OCI-LY1 (cell line): Measurements from ENCODE around the gene DHRS1.

Experiments used
- H2AFZ ChIP-seq: fragments of 200-600 bp; sonication (generic), shearing (Covaris generic); 2 replicates; pipeline ENCODE4 v1.6.0; 2014; ENCODE audit warnings: antibody characterized with exemption, mild to moderate bottlenecking, low read length
- H3F3A ChIP-seq: fragments of 200-600 bp; sonication (generic), shearing (Covaris generic); 2 replicates; pipeline ENCODE4 v1.6.0; 2014; ENCODE audit warnings: mild to moderate bottlenecking, antibody characterized with exemption, low read length, moderate library complexity; ENCODE audit not compliant: insufficient read depth
- H3K27ac ChIP-seq: fragments of 200-600 bp; sonication (generic); 2 replicates; pipeline ENCODE4 v1.5.1; 2014; ENCODE audit warnings: low read length, mixed run types, mild to moderate bottlenecking, low read depth; ENCODE audit not compliant: poor library complexity, severe bottlenecking
- H3K27me3 ChIP-seq: fragments of 200-600 bp; sonication (generic); 2 replicates; pipeline ENCODE4 v1.6.0; 2014; ENCODE audit warnings: antibody characterized with exemption, mild to moderate bottlenecking, low read length, moderate library complexity; ENCODE audit not compliant: insufficient read depth
- H3K36me3 ChIP-seq: fragments of 200-600 bp; sonication (generic); 2 replicates; pipeline ENCODE4 v1.6.1; 2014; ENCODE audit warnings: mild to moderate bottlenecking, antibody characterized with exemption, low read length, moderate library complexity, mixed read lengths; ENCODE audit not compliant: insufficient read depth
- H3K4me1 ChIP-seq: fragments of 200-600 bp; sonication (generic); 2 replicates; pipeline ENCODE4 v1.5.1; 2014; ENCODE audit warnings: mild to moderate bottlenecking, low read length, moderate library complexity; ENCODE audit not compliant: insufficient read depth, severe bottlenecking
- H3K4me2 ChIP-seq: fragments of 200-600 bp; sonication (generic), shearing (Covaris generic); 2 replicates; pipeline ENCODE4 v1.6.1; 2014; ENCODE audit warnings: low read length
- H3K4me3 ChIP-seq: fragments of 200-600 bp; sonication (generic); 2 replicates; pipeline ENCODE4 v1.5.1; 2014; ENCODE audit warnings: low read length, low read depth, mild to moderate bottlenecking, mixed read lengths; ENCODE audit not compliant: poor library complexity, severe bottlenecking
- H3K79me2 ChIP-seq: fragments of 200-600 bp; shearing (Covaris generic); 2 replicates; pipeline ENCODE4 v1.6.1; 2016; ENCODE audit warnings: mixed run types, low read length, mixed read lengths; ENCODE audit not compliant: insufficient read depth
- H3K9ac ChIP-seq: fragments of 200-600 bp; sonication (generic), shearing (Covaris generic); 2 replicates; pipeline ENCODE4 v1.6.1; 2014; ENCODE audit warnings: mild to moderate bottlenecking, low read length, mixed read lengths
- H3K9me2 ChIP-seq: fragments of 200-600 bp; sonication (generic), shearing (Covaris generic); 2 replicates; pipeline ENCODE4 v1.6.1; 2014; ENCODE audit warnings: low read depth, mild to moderate bottlenecking, low read length, mixed read lengths
- H3K9me3 ChIP-seq: fragments of 200-600 bp; shearing (Covaris generic); 2 replicates; pipeline ENCODE4 v1.6.1; 2014; ENCODE audit warnings: low read length, mixed read lengths
- H4K20me1 ChIP-seq: fragments of 200-600 bp; sonication (generic), shearing (Covaris generic); 2 replicates; pipeline ENCODE4 v1.6.0; 2016; ENCODE audit warnings: mild to moderate bottlenecking, low read length; ENCODE audit not compliant: insufficient read depth
- EZH2 ChIP-seq: fragments of 200-600 bp; sonication (generic), shearing (Covaris generic); IDR thresholded peaks from 2 replicates; pipeline ENCODE4 v1.8.0; 2017; ENCODE audit warnings: borderline replicate concordance, mixed run types, mild to moderate bottlenecking, antibody characterized with exemption, low read length, moderate library complexity, mixed read lengths
- TF ChIP-seq, protein P1 (sequence below): fragments of 200-600 bp; sonication (generic), shearing (Covaris generic); IDR thresholded peaks from 2 replicates; pipeline ENCODE4 v1.5.1; 2017; ENCODE audit warnings: mild to moderate bottlenecking, antibody characterized with exemption, low read length, moderate library complexity, mixed read lengths

DHRS1 gene

DNA sequence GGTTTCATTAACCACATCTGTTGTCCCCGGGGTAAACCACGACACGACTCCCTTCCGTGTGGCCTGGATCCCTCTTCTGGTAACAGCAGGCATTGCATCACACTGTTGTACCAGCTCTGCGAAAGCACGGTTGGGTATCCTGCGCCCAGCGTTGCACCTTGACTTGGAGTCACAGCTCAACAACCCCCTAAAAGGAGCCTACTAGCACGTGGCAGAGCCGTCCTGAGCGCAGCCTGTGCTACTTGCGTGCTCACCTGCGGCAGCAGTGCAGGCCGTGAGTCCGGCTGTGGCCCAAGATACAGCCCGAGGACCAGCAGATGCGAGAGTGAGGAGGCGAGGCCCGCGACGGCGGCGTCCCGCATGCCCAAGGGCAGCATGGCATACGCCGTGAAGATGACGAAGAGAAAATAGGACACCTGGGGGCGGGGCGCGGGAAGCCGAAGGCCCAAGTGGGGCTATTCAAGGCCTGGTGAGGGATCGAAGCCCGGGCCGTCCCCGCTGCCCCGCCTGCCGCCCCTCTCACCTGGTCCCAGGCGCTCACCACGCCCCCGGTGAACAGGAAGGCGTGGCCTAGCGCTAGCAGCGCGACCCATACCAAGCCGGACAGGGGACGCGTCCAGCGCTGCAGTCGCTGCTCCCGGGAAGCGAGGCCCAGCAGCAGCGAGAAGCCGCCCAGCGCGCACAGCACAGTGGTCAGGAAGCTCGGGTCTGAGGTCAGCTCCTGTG is 32.9 kb upstream of the DHRS1 start:
- Histone ChIP-seq H3K9ac (no peak overlapping the region; the same call in 1 of the 2 replicates), H3K4me1 (peaks cover 26% of the 10 kb centered on the region), H3K27ac (no peak overlapping the region), H3K36me3 (peaks cover 10% of the 10 kb centered on the region; the same call in 1 of the 2 replicates), H3K9me2 (no peaks in the 10 kb centered on the region), H3K27me3 (0 out of 2 replicates have a peak, but pooled peaks cover 5% of the 10 kb centered on the region), H3K4me2 (peak overlapping the region; percentile 85), H3K9me3 (no peaks in the 10 kb centered on the region), H3K4me3 (peak overlapping the region; percentile 54), H4K20me1 (no peaks in the 10 kb centered on the region), H2AFZ (no peak overlapping the region), H3F3A (no peaks in the 10 kb centered on the region), H3K79me2 (no peaks in the 10 kb centered on the region)
- TF ChIP-seq EZH2: no peak
- TF ChIP-seq, protein P1, sequence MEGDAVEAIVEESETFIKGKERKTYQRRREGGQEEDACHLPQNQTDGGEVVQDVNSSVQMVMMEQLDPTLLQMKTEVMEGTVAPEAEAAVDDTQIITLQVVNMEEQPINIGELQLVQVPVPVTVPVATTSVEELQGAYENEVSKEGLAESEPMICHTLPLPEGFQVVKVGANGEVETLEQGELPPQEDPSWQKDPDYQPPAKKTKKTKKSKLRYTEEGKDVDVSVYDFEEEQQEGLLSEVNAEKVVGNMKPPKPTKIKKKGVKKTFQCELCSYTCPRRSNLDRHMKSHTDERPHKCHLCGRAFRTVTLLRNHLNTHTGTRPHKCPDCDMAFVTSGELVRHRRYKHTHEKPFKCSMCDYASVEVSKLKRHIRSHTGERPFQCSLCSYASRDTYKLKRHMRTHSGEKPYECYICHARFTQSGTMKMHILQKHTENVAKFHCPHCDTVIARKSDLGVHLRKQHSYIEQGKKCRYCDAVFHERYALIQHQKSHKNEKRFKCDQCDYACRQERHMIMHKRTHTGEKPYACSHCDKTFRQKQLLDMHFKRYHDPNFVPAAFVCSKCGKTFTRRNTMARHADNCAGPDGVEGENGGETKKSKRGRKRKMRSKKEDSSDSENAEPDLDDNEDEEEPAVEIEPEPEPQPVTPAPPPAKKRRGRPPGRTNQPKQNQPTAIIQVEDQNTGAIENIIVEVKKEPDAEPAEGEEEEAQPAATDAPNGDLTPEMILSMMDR: peak; percentile 94

DNA sequence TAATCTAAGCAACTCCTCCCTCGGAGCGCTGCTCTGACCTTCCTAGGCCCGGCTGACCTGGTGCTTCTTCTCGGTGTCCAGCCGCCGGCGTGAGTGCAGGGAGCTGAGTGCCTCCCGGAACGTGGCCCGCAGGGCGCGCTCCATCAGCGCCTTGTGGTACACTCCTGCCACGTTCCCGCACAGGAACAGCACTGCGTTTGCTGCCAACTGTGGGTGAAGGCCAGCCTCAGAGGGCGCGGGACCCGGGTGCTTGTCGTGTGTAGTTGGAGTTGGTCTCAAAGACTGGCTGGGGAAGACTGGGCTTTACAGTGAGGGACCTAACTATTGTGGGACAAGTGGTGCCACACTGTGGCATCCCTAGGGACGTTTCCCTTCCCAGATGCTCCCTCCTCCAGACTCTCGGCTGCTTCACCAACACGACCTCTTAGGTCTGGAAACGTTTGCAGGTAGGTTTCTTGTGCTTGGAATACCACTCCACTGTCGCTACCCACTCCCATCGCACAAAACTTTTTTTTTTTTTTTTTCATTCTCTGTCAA is 32.2 kb upstream of the DHRS1 start:
- Histone ChIP-seq H3K36me3 (peaks cover 4% of the 10 kb centered on the region; the same call in 1 of the 2 replicates), H3F3A (no peaks in the 10 kb centered on the region), H3K4me3 (no peak overlapping the region), H3K27me3 (0 out of 2 replicates have a peak, but pooled peaks cover 5% of the 10 kb centered on the region), H3K4me1 (peaks cover 26% of the 10 kb centered on the region), H4K20me1 (no peaks in the 10 kb centered on the region), H3K27ac (no peak overlapping the region), H3K79me2 (no peaks in the 10 kb centered on the region), H3K9me3 (no peaks in the 10 kb centered on the region), H3K9ac (no peak overlapping the region), H3K9me2 (no peaks in the 10 kb centered on the region), H3K4me2 (peak overlapping the region; percentile 85), H2AFZ (no peak overlapping the region)
- no peak for TF ChIP-seq EZH2
- TF ChIP-seq, protein P1: no peak

DNA sequence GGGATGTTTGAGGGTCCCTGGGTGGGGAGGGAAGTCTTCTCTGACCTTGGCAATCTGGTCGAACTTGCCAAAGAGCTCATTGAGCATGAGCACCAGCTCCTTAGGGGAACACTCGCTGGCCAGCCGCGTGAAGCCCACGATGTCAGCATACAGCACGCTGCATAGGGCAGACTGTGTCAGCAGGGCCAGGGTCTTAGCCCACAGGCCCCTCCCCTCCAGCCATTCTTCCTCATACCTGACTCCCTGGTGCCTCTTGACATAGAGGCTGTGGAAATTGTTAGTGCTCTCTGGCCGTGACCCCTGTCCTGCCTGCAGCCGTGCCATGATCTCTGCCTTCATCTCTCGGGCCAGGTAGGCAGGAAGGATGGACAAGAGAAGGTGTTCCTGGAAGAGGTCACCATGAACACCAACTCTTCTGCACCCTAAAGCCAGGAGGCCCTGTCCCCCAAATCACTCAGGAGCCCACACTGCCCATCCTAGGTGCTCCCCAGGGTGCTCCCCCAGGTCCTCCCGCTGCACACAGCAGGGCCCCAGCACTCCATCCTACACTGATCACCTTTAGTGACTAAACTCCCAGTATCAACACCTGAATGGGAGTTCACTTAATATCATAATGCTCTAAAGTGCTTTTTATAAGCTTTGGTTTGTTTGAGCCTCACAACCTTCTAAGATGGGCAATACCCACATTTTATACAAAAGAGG is 31.5 kb upstream of the DHRS1 start:
- H3K27me3 ChIP-seq: 0 out of 2 replicates have a peak, but pooled peaks cover 5% of the 10 kb centered on the region
- no peak overlapping the region for H3K9ac ChIP-seq
- H3K4me1 ChIP-seq: peaks cover 26% of the 10 kb centered on the region
- H3K79me2 ChIP-seq: no peaks in the 10 kb centered on the region
- H4K20me1 ChIP-seq: no peaks in the 10 kb centered on the region
- H3K9me3 ChIP-seq: no peaks in the 10 kb centered on the region
- no peaks in the 10 kb centered on the region for H3K9me2 ChIP-seq
- H3K36me3 ChIP-seq: peaks cover 1% of the 10 kb centered on the region; the same call in 1 of the 2 replicates
- H3K4me3 ChIP-seq: no peak overlapping the region
- no peak overlapping the region for H2AFZ ChIP-seq
- H3K27ac ChIP-seq: no peak overlapping the region
- H3K4me2 ChIP-seq: no peak overlapping the region
- no peaks in the 10 kb centered on the region for H3F3A ChIP-seq
- TF ChIP-seq EZH2: no peak
- TF ChIP-seq, protein P1: no peak
